Measurements from ENCODE around the gene NCKAP5.

The NCKAP5 gene

GRCh38 chr2:133248264-133248663 lies 320.0 kb downstream of the NCKAP5 start:
- Histone ChIP-seq H3K9ac (ENCODE audit: insufficient read length, low read depth) (no peak overlapping the region), H3K36me3 (ENCODE audit: insufficient read depth, insufficient read length, low read length) (no peaks in the 10 kb centered on the region), H3K4me1 (ENCODE audit: insufficient read depth, insufficient read length) (no peaks in the 10 kb centered on the region), H3K27me3 (ENCODE audit: insufficient read depth, insufficient read length) (no peaks in the 10 kb centered on the region), H3K4me3 (ENCODE audit: insufficient read length, low read depth) (no peak overlapping the region), H3K9me3 (ENCODE audit: insufficient read depth, low read length) (no peaks in the 10 kb centered on the region)
- TF ChIP-seq SUZ12 (IDR thresholded peaks at IDR 0.05; ENCODE audit: extremely low read depth, insufficient read depth, insufficient read length) (no peak), YY1 (IDR thresholded peaks at IDR 0.05; ENCODE audit: insufficient read depth, insufficient read length) (no peak), ZNF274 (IDR thresholded peaks at IDR 0.05; ENCODE audit: low read depth, low read length) (no peak)
- DNase-seq (ENCODE audit: low read depth, low spot score): no peak

DNA sequence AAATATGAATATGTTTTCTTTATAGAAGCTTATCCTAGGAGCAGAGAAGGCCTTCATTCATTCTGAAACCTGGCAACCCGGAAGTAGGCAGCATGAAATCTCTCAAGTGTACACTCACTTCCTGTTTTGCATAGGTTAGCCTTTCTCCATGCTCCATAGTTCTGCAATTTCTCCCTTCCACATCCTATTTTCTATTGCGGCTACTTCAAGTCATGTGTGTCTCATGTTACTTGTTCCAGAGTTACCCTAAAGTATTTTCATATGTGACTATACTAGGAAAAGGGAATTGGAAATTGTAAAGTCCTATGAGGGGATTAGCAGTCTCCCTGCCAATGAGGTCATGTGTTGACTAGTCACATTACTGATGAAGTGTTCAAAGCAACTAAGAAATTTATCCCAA lies 320.6 kb downstream of the NCKAP5 start:
- no peak for TF ChIP-seq ZNF274 (IDR thresholded peaks at IDR 0.05; ENCODE audit: low read depth, low read length)
- no peak for TF ChIP-seq SUZ12 (IDR thresholded peaks at IDR 0.05; ENCODE audit: extremely low read depth, insufficient read depth, insufficient read length)
- no peak for TF ChIP-seq YY1 (IDR thresholded peaks at IDR 0.05; ENCODE audit: insufficient read depth, insufficient read length)
- no peaks in the 10 kb centered on the region for H3K27me3 ChIP-seq (ENCODE audit: insufficient read depth, insufficient read length)
- no peaks in the 10 kb centered on the region for H3K9me3 ChIP-seq (ENCODE audit: insufficient read depth, low read length)
- no peak overlapping the region for H3K4me3 ChIP-seq (ENCODE audit: insufficient read length, low read depth)
- H3K36me3 ChIP-seq (ENCODE audit: insufficient read depth, insufficient read length, low read length): no peaks in the 10 kb centered on the region
- H3K4me1 ChIP-seq (ENCODE audit: insufficient read depth, insufficient read length): no peaks in the 10 kb centered on the region
- no peak overlapping the region for H3K9ac ChIP-seq (ENCODE audit: insufficient read length, low read depth)
- no peak for DNase-seq (ENCODE audit: low read depth, low spot score)

GRCh38 chr2:133241224-133241571 lies 327.1 kb downstream of the NCKAP5 start:
- DNase-seq (ENCODE audit: low read depth, low spot score): no peak
- H3K4me3 ChIP-seq (ENCODE audit: insufficient read length, low read depth): no peak overlapping the region
- H3K27me3 ChIP-seq (ENCODE audit: insufficient read depth, insufficient read length): no peaks in the 10 kb centered on the region
- no peaks in the 10 kb centered on the region for H3K9me3 ChIP-seq (ENCODE audit: insufficient read depth, low read length)
- H3K36me3 ChIP-seq (ENCODE audit: insufficient read depth, insufficient read length, low read length): no peaks in the 10 kb centered on the region
- H3K9ac ChIP-seq (ENCODE audit: insufficient read length, low read depth): no peak overlapping the region
- no peak for TF ChIP-seq ZNF274 (IDR thresholded peaks at IDR 0.05; ENCODE audit: low read depth, low read length)
- no peak for TF ChIP-seq SUZ12 (IDR thresholded peaks at IDR 0.05; ENCODE audit: extremely low read depth, insufficient read depth, insufficient read length)
- TF ChIP-seq YY1 (IDR thresholded peaks at IDR 0.05; ENCODE audit: insufficient read depth, insufficient read length): no peak
- H3K4me1 ChIP-seq (ENCODE audit: insufficient read depth, insufficient read length): no peaks in the 10 kb centered on the region

- DNase-seq (ENCODE audit: low read depth, low spot score): no peak
- H3K4me1 ChIP-seq (ENCODE audit: insufficient read depth, insufficient read length): no peaks in the 10 kb centered on the region
- H3K36me3 ChIP-seq (ENCODE audit: insufficient read depth, insufficient read length, low read length): no peaks in the 10 kb centered on the region
- H3K4me3 ChIP-seq (ENCODE audit: insufficient read length, low read depth): no peak overlapping the region
- TF ChIP-seq YY1 (IDR thresholded peaks at IDR 0.05; ENCODE audit: insufficient read depth, insufficient read length) (no peak), ZNF274 (IDR thresholded peaks at IDR 0.05; ENCODE audit: low read depth, low read length) (no peak), SUZ12 (IDR thresholded peaks at IDR 0.05; ENCODE audit: extremely low read depth, insufficient read depth, insufficient read length) (no peak)
- no peaks in the 10 kb centered on the region for H3K27me3 ChIP-seq (ENCODE audit: insufficient read depth, insufficient read length)
- no peaks in the 10 kb centered on the region for H3K9me3 ChIP-seq (ENCODE audit: insufficient read depth, low read length)
- no peak overlapping the region for H3K9ac ChIP-seq (ENCODE audit: insufficient read length, low read depth)
Measured at GRCh38 chr2:133240491-133241223, 327.6 kb downstream of the NCKAP5 start.

DNA sequence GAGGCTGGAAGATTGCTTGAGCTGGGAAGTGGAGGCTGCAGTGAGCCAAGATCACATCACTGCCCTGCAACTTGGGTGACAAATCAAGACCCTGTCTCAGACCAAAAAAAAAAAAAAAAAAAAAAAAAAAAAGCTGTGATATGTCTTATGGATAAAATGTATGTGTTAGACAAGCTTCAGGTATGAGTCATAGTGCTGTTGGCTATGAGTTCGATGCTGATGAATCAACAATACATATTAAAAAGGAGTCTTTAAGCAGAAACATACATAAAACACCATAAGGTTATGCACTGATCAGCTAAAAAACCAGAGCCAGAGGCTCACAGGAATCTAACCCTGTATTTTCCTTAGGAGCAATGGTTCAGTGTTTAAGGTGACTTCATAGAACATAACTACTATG lies 332.3 kb downstream of the NCKAP5 start:
- H3K36me3 ChIP-seq (ENCODE audit: insufficient read depth, insufficient read length, low read length): no peaks in the 10 kb centered on the region
- no peaks in the 10 kb centered on the region for H3K9me3 ChIP-seq (ENCODE audit: insufficient read depth, low read length)
- DNase-seq (ENCODE audit: low read depth, low spot score): no peak
- no peak overlapping the region for H3K4me3 ChIP-seq (ENCODE audit: insufficient read length, low read depth)
- no peak overlapping the region for H3K9ac ChIP-seq (ENCODE audit: insufficient read length, low read depth)
- no peaks in the 10 kb centered on the region for H3K4me1 ChIP-seq (ENCODE audit: insufficient read depth, insufficient read length)
- H3K27me3 ChIP-seq (ENCODE audit: insufficient read depth, insufficient read length): no peaks in the 10 kb centered on the region
- no peak for TF ChIP-seq ZNF274 (IDR thresholded peaks at IDR 0.05; ENCODE audit: low read depth, low read length)
- no peak for TF ChIP-seq YY1 (IDR thresholded peaks at IDR 0.05; ENCODE audit: insufficient read depth, insufficient read length)
- no peak for TF ChIP-seq SUZ12 (IDR thresholded peaks at IDR 0.05; ENCODE audit: extremely low read depth, insufficient read depth, insufficient read length)

- TF ChIP-seq ZNF274 (IDR thresholded peaks at IDR 0.05; ENCODE audit: low read depth, low read length) (no peak), SUZ12 (IDR thresholded peaks at IDR 0.05; ENCODE audit: extremely low read depth, insufficient read depth, insufficient read length) (no peak), YY1 (IDR thresholded peaks at IDR 0.05; ENCODE audit: insufficient read depth, insufficient read length) (no peak)
- no peaks in the 10 kb centered on the region for H3K36me3 ChIP-seq (ENCODE audit: insufficient read depth, insufficient read length, low read length)
- no peaks in the 10 kb centered on the region for H3K4me1 ChIP-seq (ENCODE audit: insufficient read depth, insufficient read length)
- DNase-seq (ENCODE audit: low read depth, low spot score): no peak
- no peak overlapping the region for H3K9ac ChIP-seq (ENCODE audit: insufficient read length, low read depth)
- no peak overlapping the region for H3K4me3 ChIP-seq (ENCODE audit: insufficient read length, low read depth)
- H3K27me3 ChIP-seq (ENCODE audit: insufficient read depth, insufficient read length): no peaks in the 10 kb centered on the region
- no peaks in the 10 kb centered on the region for H3K9me3 ChIP-seq (ENCODE audit: insufficient read depth, low read length)
Measured at GRCh38 chr2:133232556-133232955, 335.7 kb downstream of the NCKAP5 start.

GRCh38 chr2:133231264-133231663 lies 337.0 kb downstream of the NCKAP5 start:
- Histone ChIP-seq H3K4me1 (ENCODE audit: insufficient read depth, insufficient read length) (no peaks in the 10 kb centered on the region), H3K36me3 (ENCODE audit: insufficient read depth, insufficient read length, low read length) (no peaks in the 10 kb centered on the region), H3K27me3 (ENCODE audit: insufficient read depth, insufficient read length) (no peaks in the 10 kb centered on the region), H3K4me3 (ENCODE audit: insufficient read length, low read depth) (no peak overlapping the region), H3K9me3 (ENCODE audit: insufficient read depth, low read length) (no peaks in the 10 kb centered on the region), H3K9ac (ENCODE audit: insufficient read length, low read depth) (no peak overlapping the region)
- DNase-seq (ENCODE audit: low read depth, low spot score): no peak
- TF ChIP-seq YY1 (IDR thresholded peaks at IDR 0.05; ENCODE audit: insufficient read depth, insufficient read length): no peak
- TF ChIP-seq SUZ12 (IDR thresholded peaks at IDR 0.05; ENCODE audit: extremely low read depth, insufficient read depth, insufficient read length): no peak
- no peak for TF ChIP-seq ZNF274 (IDR thresholded peaks at IDR 0.05; ENCODE audit: low read depth, low read length)

Measured in NT2/D1 (cell line).